Left cardiac atrium (tissue), 4 donors: ENCODE data around the gene DIAPH3. TPM values are rescaled to one million over a fixed set of nuclear protein-coding genes. Genes with fewer than 3 reads are reported as not detected.

Experiments used
- ATAC-seq, 2 donors: fragments of 200-7000 bp; cut with Tn5 transposase; one replicate each; pipeline ENCODE4 v1.9.1; 2020; ENCODE audit warnings: mild to moderate bottlenecking in 2 of 2, moderate library complexity in 2 of 2
- DNase-seq: peaks from one replicate; pipeline ENCODE4 v3.0.0-alpha.2; 2020
- intact Hi-C, 2 donors: fragments of 100-400 bp; cut with DNase I; formaldehyde crosslinking; loops; one replicate each; pipeline versions ENCODE4 v1.14.1 to v1.15.1; 2022 to 2023
- total RNA-seq, 2 donors: library from RNA; stranded (reverse); fragmentation: NEBNext Ultra II Directional; extraction: Animal tissue kit (Norgen Biotek cat#: 25700); gene quantifications; one replicate each; pipeline ENCODE4 v1.2.1, GENCODE V29; 2021
- donor health status: DM: no; HTN: yes; CAD: no.
- donor health status: DM: no; HTN: yes; CAD: no; lungs with severe emphysema.
- donor health status: DM: yes; HTN: yes; CAD: no.
- donor health status: Dilated cardiomyopathy.

DIAPH3 gene
- total RNA-seq, 2 donors from 2014 or later, result 0.26 to 0.50 TPM

DNA sequence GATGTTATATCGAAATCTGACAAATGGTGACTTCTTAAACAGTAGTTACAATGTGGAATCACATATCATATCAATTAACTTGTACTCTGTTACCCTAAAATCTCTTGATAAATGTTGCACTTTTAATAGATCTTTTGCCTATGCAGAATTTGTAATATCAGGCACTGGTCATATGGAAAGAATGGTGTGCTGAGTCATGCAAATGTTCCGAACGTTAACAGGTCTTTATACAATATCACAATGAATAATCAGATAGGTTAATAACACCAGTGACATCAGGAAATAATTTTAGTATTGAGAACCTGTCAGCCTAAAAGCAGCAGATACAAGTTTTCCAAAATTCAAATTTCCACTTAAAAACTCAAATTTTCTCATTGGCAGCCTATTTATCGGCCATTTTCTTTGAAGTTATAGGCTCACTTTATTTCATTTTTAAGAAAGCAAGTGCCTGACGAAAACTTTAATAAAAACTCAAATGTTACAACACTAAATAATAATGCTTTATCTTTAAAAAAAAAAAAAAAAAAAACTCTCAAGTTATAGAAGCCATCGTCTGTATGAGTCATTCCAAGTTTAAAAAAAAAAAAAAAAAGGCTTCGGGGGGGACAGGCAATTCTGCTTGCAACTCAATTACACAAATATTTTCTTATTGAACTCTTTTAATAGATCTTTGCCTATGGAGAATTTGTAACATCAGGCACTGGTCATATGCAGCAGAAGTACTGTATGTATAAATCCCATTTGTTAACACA is 180.9 kb downstream of the DIAPH3 start:
- intact Hi-C loops, result no loop called here
- no peak for ATAC-seq
- DNase-seq, result no peak

DNA sequence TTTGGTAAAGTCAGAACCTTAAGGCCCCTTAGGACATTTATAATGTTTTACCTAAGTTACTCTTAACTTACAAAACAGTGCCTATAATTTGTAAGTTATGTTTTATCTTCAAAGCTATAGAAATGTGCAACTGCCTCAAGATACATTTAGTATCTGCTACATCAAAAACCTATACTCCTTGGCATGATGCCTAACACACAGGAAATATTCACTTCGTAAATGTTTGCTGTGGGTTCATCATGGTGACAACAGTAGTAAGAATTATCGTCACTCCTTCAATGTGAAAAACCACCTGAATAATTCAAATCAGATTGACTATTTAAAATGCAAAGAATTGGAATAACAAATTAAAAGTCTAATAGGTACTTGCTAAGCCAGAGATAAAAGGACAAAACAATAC is 184.1 kb downstream of the DIAPH3 start:
- intact Hi-C loops, result no loop called here
- DNase-seq (no peak), ATAC-seq (no peak)

DNA sequence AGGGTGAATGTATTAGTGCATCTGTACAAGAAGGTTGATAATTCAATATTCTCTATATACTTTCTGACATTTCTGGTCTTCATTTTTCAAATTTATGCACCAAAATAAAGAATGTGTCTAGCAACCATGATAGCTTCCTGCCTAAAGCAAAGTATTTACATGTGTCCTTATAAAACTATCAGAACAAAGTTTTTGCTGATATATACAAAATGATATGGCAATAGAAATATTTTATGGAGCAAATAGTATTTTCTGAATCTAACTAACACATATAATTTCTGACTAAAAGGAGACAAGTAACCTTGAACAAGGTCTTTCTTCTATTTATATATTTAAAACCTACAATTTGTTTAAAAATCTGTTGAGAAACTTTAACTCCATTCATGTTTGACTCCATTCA is 184.9 kb downstream of the DIAPH3 start:
- no peak for DNase-seq
- ATAC-seq, result no peak
- intact Hi-C loops, result no loop called here

DNA sequence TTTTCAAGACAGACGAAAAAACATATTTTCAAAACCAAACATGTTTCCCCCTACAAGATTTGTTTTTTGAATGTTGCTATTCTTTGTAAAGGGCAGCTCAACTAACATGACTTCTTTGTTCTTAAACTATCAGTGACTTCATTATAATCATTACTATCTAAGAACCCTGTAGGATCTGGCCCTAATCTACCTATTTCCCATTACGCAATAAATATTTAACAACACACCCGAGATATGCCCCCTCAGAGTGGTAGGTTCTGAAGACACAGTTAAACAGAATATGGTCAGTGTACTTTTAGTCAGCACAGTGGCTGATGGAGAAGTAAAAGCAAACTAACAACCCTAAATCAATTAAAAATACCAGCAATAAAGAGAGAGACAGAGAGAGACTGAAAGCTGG is 186.9 kb downstream of the DIAPH3 start:
- intact Hi-C loops, result no loop called here
- DNase-seq, result no peak
- no peak for ATAC-seq

DNA sequence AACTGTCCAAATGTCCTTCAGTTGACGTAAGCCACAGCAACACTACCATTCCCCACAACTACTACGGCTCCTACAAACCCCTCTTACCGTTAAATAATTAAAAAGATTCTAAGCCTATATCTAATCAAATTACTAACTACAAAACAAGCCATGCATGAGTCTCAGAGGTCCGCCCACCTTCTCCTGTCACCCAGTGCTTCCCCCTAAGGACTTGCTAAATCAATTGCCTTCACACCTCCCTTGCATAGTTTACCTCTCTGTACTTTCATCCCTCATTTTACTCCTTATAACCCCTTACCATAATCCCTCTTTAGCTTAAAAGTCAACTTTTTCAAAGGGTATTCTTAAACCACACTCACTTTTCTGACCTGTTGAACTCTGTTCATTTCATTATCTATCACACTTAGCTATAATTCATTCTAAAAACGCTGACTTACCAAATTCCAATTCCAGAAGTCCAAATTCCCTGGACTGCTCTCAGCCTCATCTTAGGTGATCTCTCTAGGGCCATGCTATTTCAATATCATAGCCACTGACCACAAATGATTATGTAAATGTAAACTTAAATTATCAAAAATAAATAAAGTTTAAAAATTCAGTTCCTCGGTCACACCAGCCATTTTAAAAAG is 187.8 kb downstream of the DIAPH3 start:
- intact Hi-C loops, result no loop called here
- ATAC-seq (no peak), DNase-seq (no peak)

DNA sequence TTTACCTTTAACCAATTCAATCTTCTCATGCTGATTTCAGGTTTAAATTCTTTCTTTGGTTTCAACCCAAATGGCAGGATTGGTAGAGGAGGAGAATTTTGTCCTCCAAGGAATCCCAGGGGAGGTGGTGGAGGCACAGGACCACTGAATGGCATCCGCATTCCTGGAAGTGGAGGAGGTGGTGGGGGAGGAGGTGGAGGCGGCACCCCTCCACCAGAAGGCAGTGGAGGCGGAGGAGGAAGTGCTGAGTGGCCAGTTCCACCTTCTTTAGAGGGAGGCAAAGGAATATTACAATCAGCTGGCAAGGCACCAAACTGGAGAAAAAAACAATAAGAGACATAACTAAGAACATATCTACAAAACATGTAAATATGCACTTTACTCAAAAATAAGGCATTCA is 192.9 kb downstream of the DIAPH3 start:
- no peak for DNase-seq
- intact Hi-C loops, result no loop called here

DNA sequence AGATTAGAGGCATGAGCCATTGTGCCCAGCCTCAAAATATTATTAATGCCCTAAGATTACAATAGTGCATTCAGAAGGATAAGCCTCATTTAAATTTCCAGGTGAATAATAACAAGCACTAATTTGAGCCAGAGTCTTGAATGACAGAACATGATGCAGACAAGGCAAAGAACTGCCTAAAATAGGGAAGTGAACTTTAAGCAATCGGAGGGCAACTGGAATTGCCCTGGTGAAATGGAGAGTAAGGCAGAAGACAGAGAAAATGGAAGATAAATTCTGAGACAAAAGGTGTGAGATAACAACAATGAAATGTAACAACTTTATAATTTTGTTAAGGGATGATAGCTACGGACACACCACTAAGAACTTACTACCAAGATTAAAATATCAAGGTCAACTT is 199.9 kb downstream of the DIAPH3 start:
- intact Hi-C loops, result no loop called here
- DNase-seq, result no peak
- no peak for ATAC-seq

More for the DNA sequence above, 192.9 kb downstream of the DIAPH3 start:
- no peak for ATAC-seq

DNA sequence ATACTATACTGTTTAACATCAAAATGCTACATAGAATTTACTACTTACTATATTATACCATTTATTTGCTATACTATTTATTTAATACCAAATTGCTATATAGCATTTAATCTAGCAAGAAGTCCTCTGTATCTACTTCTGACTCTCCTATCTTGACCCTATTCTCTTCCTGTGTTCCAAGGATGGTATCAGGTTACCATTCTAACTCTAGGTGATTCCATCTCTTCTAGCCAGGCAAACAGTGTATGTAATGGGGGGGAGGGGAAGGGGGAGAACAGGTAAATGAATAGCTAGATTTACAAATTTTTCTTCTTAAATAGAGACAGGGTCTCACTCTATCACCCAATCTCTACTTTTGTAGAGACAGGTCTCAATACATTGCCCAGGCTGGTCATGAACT is 200.3 kb downstream of the DIAPH3 start:
- intact Hi-C loops, result no loop called here
- DNase-seq (no peak), ATAC-seq (no peak)

DNA sequence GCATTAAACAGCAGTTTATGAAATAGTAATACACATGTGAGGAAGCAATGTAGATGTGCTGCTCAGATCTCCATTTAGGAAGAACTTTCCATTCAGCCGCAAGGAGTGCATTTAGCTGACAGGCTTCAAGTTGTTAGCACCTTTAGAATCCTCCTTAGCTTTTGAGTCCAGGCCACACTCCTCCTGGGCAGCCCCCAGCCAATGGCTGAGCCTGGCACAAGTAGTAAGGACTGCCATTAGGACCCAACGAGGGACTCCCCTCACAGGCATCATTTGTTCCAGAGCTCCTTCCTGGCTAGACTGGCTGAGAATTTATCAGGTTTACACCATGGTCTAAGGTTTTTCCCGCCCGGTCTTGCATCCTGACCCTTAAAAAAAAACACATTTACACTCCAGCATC is 201.4 kb downstream of the DIAPH3 start:
- ATAC-seq (no peak), DNase-seq (no peak)
- intact Hi-C loops, result no loop called here

DNA sequence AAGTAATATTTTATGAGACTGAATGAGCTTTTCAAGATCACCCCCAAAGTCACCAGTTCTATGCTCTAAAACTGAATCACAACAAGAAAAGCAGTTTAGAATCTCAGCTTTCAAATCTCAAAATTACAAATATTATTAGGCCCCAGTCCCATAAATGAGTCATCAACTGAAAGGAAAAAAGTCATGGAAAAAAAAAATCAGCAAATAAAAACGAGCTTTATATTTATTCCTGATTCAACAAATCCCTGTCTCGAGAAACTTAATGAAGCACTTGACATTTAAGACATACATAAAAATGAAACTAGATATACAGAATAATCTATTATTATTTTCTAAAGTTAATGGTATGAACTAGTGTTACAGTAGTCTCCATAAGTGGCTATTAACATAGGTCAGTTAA is 203.0 kb downstream of the DIAPH3 start:
- intact Hi-C loops, result no loop called here

DNA sequence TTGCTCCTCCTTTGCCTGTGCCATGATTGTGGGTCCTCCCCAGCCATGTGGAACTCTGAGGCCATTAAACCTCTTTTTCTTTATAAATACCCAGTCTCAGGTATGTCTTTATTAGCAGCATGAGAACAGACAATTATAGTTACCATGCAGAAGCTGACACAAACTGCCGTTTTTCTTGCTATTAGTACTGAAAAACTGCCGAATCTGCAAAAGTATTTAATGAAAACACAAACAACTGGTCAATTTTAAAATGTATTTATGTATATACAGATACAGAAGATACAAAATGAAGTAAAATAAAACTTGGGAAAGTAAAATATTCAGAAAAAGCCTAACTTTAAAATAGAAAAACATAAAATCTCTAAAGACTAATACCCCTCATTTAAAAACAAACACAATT is 206.3 kb downstream of the DIAPH3 start:
- no peak for DNase-seq
- intact Hi-C loops, result no loop called here
- ATAC-seq, result no peak

More for the DNA sequence above, 203.0 kb downstream of the DIAPH3 start:
- DNase-seq, result no peak
- no peak for ATAC-seq

DNA sequence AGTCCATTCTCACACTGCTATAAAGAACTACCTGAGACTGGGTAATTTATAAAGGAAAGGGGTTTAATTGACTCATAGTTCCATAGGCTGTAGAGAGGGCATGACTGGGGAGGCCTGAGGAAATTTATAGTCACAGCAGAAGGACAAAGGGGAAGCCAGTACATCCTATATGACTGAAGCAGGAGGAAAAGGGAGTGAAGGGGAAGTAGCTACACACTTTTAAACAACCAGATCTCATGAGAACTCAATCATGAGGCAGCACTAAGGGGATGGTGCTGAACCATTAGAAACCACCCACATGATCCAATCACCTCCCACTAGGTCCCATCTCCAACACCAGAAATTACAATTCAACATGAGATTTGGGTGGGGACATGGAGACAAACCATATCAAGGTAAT is 209.1 kb downstream of the DIAPH3 start:
- DNase-seq (no peak), ATAC-seq (no peak)
- intact Hi-C loops, result no loop called here

DNA sequence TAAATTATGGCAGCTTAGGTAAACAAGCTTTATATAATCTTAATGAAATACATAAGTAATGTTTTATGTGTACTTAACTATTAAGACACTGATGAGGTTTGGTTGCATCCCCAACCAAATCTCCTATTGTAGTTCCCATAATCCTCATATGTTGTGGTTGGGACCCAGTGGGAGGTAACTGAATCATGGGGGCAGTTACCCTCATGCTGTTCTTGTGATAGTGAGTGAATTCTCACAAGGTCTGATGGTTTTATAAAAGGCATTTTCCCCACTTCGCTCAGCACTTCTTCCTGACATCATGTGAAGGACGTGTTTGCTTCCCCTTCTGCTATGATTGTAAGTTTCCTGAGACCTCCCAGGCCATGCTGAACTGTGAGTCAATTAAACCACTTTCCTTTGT is 212.7 kb downstream of the DIAPH3 start:
- no peak for ATAC-seq
- intact Hi-C loops, result no loop called here

DNA sequence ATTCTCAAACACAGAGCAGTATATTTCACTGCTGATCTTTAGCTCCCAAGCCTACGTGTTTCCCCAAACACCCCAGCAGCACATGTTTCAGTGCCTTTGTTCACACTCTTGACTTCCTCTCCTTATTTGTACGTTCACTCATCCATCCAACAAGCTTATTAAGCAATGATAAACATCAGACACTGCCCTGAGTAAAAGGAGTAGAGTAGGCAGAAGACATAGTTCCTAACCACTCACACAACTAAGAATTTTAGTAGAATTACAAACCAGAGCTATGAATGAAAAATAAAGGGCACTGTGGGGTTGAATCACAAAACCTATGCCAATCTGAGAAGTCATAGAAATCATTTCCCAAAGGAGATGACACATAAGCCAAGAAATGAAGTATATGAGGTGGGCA is 213.5 kb downstream of the DIAPH3 start:
- ATAC-seq (no peak), DNase-seq (no peak)
- intact Hi-C loops, result no loop called here

More for the DNA sequence above, 212.7 kb downstream of the DIAPH3 start:
- no peak for DNase-seq

DNA sequence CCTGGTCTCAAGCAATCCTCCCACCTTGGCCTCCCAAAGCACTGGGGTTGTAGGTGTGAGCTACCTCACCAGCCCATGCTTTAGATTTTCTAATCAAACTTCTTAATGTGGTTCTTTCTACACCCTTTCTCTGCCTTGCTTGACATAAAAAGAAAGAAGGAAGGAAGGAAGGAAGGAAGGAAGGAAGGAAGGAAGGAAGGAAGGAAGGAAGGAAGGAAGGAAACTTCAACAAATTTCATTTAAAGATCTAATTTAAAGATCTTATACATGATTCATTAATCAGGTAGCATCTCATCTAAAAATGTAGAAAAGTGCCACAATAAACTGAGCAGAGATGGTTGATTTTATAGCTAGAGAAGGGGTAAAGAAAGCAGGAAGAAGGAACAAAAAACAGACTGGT is 215.0 kb downstream of the DIAPH3 start:
- DNase-seq, result no peak
- intact Hi-C loops, result no loop called here
- ATAC-seq, result no peak

DNA sequence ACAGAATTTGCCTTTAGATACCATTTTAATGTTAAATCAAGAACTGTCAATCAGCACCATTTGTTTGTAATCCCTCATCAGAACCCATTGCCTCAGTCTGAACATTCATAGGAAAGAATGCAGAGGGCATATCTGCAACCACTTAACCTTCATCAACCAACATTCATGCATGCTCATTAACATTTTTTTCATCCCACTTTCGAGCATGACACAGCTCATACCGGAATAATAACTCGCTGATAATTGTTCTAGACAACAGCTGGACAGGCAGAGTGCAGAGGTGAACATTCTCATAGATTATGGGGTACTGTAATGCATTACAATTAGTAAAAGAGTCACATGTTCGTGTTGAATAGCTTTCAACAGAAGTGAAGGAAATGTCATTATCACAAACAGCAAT is 216.8 kb downstream of the DIAPH3 start:
- intact Hi-C loops, result no loop called here
- DNase-seq (no peak), ATAC-seq (no peak)

DNA sequence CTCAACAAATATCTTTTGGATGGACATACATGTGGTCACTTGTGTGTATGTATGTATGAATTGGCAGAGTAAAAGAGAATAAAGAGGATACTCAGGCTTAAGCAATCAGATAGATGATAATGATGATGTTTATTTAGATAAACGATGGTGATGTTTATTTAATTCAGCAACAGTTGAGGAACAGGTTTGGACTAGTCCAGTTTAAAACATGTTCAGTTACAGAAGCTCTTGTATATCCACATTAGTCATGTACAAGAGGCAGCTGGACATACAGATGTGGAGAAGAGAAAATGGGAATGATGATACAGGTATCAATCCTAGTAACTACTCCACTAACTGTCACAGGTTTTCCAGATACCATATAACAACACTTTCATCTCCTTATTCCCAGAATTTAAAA is 232.1 kb downstream of the DIAPH3 start:
- ATAC-seq, result no peak
- DNase-seq, result no peak
- intact Hi-C loops, result no loop called here

DNA sequence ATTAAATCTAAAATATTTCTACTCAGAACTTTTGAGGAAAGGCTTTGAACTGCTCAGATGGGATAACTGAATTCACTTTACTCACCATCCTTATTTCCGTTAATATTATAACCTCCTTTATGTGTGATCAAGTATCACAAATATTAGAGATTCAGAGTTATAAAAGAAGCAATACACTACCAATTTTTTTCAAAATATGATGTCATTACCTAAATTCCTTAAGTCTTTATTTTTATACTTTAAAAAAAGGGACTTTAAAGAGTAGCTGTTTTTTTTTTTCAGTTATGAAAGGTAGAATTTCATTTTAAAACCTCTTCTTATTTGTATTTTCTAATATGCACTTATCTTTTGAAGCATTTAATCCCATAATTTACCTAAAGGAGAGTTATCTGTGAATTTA is 239.5 kb downstream of the DIAPH3 start:
- DNase-seq (no peak), ATAC-seq (no peak)
- intact Hi-C loops, result no loop called here

DNA sequence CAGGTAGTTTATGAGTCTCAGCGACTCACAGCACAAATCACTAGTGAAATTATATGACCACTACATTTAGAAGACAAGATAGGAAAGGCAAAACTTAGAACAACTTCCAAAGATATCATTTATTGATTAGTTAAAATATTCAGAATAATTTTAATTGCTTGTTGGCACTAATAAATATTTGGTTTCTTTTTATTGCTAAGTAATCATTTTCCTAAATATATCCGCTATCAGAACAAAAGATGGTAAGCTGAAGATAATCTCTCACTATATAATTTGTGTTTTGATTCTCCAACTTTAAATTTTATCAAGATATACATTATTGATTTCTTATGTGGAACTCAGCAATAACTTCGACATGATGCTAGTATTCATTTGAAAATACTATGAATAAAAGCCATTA is 248.5 kb downstream of the DIAPH3 start:
- DNase-seq (no peak), ATAC-seq (no peak)
- intact Hi-C loops, result no loop called here

DNA sequence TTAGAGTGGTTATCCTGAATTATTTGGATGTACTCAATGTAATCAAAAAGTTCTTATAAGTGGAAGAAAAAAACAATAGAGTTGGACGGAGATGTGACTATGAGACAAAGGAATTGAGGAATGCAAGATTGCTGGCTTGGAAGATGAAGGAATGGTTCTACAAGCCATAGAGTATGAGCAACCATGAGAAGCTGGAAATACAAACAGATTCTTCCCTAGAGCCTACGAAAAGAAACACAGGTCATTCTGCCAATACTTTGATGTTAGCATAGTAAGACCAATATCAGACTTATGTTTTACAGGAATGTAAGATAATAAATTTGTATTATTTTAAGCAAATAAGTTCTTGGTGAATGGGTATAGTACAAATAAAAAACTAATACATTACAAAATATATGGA is 249.2 kb downstream of the DIAPH3 start:
- ATAC-seq (no peak), DNase-seq (no peak)
- intact Hi-C loops, result no loop called here

DNA sequence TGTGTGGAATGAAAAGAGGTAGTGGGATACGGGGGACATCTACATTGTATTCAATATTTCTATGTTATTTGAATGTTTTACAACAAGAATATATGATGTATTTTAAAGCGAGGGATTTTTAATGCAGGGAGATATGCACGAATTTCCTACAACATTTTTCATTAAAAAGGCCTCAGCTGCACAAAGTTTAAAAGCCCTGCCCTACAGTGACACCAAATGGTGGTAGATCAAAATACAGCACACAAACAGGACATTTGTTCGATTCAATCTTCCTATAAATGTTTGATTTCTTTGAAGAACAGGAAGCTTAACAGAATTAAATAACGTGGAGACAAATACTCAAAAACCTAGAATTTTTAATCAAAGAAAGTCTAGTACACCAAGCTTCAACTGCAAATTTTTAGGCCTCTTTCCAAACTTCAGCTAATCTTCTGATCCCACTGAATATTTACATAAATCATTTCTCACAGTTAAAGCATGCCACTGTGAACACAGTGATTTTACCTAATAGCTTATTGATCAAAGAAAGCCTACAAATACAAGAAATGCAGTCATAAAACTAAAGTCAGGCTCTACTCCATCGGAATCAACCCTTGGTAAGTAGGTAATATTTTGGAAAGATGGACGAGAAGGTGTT is 257.2 kb downstream of the DIAPH3 start:
- DNase-seq, result no peak
- intact Hi-C loops, result no loop called here
- no peak for ATAC-seq
